HG03457 (cell line): ENCODE measurements around the gene HSPA12B.

Experiments used
- ATAC-seq: cut with Tn5 transposase; IDR thresholded peaks from one replicate; pipeline ENCODE4 v1.9.1; 2021; ENCODE audit warnings: moderate number of reproducible peaks; ENCODE audit not compliant: unreplicated experiment

Gene HSPA12B

DNA sequence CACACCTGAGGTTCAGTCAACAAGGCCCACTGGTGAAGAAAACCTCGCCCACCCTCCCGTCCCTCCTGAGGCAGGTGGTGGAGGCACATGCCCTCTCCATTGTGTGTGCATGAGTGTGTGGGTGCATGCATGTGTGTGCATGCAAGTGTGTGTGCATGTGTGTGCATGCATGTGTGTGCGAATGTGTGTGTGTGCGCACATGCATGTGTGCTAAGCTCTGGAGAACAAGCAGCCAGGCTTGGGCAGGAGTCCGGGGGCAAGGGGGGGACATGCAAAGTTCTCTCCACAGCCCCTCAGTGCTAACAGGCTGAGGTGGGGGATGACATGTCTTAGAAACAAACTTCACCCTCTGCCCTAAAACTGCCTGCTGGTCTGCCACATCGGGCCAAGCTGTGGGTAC is 3.1 kb upstream of the HSPA12B start:
- no peak for ATAC-seq

DNA sequence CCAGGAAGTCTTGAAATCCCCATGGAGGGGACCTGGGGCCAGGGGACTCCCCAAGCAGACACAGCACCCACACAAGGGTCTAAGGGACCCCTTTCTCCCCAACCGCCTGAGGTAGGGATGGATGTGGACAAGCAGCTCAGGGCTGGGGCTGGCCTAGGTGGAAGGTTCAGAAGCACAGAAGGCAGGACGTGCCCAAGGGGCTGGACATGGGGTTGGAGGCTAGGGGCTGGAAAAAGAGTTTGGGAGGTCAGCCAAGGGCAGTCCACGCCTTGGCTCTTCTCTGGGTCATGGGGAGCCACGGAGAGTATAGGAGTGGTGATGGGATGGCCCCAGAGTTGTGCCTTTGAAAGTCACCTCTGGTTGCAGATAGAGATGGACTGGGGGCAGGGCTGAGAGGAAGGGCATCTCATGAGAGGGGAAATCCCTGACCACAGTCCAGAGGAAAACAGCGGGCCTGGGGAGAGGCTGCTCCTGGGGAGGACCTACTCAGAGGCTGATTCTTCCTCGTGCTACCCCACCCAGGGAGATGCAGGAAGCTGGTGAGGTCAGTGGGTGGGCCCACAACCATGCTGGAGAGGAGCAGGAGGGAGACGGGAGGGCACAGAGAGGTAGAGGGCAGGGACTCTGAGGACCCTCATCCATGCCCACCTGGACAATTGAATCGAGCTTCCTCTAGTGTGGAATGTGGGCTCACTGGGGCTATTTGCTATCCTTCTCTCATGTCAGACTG is 2.5 kb upstream of the HSPA12B start:
- ATAC-seq: no peak

DNA sequence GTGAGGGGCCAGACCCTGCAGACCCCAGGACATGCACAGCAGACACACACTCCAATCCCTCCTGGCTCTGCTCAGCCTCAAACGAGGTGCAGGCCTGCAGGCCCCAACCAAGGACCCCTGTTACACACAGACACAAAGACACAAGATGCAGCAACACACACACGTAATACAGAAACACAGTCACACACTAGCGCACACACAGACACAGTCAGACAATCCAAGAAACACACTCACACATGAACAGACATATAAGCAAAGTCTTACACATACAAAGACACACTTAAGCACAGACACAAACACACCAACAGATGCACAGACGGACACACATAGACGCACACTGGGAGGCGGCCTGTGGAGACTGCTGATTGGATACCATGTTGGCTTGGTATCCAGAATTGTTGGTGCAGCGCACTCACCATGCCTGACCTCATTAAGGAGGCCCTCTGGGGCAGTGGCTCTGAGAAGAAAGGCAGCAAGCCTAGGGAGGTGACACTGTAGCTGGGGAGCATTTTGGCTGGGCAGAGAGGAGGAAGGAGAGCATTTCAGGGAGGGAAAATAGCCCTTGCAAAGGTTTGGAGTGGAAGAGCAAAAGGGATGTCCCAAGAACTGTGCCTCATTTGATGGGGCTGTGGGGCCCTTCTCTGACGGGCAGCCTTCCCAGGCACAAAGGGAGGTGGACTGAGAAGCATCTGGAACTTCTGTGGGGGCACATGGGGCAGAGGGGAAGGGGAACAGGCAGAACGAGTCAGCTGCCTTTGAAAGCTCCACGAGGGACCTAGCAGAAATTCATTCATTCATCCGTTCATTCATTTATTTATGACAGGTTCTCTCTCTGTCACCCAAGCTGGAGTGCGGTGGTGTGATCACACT is 1.4 kb upstream of the HSPA12B start:
- no peak for ATAC-seq

DNA sequence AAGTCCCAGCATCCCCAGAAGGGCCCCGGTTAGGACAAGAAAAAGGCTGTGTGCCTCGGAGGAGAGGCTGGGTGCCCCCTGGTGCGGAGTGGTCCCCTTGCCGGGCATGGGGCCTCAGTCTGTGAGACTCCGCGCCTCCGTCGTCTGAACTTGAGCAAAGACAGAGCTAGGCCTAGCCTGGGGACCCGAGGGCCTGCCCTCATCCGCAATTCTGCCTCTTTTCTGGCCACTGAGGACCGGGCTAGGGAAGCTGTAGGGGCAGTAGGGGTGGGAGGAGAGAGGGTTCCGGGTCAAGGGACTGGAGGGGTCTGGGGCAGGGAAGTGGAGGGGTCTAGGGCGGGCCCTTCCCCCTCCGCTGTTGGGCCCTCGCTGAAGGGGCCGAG is 550 bp upstream of the HSPA12B start:
- no peak for ATAC-seq

DNA sequence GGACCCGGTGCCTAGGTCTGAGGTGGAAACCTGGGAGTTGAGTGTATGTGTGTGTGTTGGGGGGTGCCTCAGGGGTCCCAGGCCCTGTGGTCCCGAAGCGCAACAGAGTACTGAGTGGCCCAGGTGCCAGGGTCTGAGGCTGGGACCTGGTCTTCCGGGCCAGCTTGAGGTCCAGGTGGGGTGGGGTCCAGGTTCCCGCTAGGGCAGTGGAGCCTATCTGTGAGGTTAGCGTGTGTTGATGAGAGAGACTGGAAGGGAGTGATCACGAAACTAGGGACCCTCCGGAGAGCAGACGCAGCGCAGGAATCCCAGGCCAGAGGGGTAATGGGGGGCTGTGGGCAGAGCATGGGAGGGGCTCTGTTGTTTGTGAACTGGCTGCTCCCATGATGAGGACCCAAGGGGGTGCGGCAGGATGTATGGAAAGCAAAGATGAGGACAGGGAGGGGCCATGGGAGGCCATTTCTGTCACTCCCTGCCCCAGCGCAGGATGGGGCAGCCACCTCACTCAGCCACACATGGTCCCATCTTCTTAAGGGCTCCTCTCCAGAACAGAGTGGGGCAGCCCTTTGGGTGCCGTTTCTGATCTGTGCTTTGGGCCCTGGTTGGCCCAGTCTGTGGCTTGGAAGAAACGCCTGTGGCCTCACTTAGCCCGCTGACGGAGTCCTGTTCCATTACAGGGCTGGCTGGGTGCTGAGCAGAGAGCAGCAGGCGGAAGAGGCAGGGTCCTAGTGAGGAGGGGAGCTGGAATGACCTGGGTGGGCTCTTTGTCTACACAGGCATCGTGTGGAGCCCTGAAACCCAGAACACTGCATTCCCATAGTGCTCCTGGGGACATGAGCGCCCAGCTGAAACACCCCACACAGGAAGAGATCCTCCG is 872 bp downstream of the HSPA12B start:
- no peak for ATAC-seq

DNA sequence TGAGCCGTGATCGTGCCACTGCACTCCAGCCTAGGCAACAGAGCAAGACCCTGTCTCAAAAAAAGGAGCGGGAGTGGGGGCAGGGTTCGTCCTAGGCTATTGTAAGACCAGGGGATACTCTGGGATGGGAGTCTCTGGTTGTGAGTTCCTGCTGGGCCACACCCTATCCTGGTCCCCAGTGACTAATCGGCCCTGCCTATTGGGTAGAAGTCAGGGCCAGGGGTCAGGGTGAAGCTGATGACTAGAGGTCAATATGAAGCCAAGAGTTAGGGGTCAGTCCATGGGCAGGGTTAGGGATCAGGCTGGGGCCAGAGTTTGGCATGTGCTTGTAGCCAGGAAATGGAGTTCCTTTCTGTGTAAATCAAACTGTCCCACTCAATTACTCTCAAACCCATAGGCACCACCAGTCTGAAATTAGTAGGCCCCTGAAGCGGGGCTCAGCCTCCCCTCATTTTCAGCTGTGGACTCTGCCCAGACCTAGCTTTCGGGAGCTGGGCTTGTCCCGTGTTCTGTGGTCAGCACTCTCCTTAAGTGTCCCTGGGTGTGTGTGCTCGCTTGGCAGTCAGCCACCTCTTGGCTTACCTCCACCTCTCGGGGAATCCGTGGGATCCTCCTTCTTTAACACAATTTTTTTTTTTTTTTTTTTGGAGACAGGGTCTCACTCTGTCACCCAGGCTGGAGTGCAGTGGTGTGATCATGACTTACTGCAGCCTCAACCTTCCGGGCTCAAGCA is 1.8 kb downstream of the HSPA12B start:
- no peak for ATAC-seq

DNA sequence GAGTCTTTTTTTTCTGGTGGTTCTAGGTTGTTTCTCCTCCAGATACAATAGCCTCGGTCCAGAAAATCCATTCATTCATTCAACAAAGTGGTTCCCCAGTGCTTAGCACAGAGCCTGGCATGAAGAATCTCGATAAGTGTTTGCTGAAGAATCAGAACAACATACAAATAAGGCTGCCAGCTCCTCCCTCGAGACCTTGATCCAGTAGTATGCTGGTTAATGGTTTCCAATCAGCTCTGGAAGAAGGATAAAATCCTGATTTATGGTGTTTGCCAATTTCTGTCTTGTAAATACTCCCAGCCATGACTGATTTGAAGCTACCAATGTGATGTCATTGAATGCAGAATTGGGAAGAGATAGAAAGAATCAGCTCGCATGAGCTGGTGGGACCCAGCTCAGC is 3.3 kb downstream of the HSPA12B start:
- no peak for ATAC-seq

DNA sequence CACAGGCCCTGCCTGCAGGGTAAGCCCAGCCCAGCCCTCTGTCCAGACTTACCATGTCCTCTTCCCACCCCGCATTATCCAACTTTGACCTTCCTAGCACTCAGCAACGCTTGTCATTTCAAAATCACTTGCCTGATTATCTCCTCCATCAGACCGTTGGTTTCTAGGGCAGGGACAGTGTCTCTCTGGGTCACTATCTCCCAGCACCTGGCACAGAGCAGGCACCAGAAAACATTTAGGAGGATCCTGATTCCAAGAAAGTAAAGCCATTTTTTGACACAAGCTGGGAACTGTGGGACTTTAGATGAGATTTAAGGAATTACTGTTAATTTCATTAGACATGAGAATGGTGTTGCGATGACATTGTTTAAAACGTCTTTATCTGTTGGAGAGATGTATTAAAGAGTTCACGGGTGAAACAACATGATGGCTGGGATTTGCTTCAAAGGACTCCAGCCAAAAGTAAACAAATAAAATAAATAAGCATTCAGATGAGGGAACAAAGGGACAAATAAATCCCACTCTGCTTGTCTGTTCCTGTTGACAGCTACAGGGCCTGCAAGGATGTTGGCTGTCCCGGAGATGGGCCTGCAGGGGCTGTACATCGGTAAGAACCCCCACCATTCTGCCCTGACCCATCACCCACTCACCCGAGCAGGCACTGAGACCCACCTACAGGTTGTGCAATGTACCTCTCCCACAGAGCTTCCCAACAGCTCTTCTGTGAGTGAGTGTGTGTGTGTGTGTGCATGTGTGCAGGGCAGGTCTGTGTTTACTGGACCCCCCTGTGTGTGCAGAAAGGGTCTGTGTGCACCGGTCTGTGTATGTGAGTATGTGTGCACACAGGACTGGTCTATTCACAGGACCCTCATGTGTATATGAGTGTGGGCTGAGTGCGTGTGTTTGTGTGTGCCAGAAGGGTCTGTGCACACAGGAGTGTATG is 5.9 kb downstream of the HSPA12B start:
- no peak for ATAC-seq

DNA sequence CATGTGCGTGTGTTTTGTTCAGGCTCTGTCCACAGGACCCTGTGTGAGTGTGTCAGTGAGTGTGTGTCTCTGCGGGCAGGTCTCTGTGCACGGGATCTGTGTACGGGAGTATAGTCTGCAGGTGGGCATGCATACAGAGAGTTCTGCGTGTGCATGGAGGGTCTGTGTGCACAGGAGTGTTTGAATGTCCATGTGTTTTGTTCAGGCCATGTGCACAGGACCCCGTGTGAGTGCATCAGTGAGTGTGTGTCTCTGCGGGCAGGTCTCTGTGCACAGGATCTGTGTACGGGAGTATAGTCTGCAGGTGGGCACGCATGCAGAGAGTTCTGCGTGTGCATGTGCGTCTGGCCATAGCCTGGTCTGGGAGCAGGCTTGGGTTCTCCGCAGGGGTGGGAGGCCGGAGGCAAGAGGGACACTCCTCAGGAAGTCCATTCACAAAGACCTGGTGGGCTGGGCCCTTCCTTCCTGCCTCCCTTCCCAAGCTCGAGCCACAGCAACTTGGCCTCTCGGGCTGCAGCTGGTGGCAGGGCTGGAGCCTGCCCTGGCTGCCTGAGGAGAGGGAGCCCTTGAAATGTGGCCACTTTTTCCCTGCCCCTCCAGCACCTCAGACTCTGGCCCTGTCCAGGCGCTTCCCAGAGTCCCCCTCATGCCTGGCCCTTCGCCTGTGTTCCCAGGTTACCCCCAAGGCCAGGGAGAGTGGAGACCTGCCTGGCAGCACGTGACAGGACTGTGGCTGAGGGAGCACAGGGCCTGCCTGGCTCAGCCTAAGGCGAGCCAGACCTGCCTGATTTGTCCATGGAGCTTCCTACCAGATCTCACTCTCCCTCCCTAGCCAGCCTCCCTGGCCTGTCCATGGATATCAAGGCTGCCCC is 6.8 kb downstream of the HSPA12B start:
- ATAC-seq: no peak

DNA sequence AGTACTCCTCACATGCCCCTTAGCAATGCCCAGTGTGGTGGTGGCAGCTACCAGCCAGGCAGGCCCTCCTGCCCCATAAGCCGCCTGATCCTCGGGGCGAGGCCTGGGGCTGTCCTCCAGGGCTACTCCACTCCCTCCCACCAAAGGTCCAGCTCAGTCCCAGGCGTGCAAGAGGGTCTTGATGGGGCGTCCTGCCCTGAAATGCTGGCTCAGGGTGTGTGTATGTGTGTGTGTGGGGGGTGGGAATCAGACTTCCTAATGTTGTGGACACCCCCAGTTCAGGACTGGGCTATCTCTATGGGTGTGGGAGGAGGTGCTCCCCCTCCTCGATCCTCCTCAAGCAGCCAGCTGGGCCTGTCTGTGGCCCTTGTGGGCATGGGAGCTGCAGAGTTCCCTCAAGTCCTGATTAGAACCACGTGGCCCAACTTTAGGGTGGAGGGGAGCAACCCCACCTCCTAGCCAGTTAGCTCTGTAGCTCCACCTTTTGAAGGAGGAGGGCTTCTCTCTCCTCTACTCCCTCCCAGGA is 7.5 kb downstream of the HSPA12B start:
- ATAC-seq: no peak

DNA sequence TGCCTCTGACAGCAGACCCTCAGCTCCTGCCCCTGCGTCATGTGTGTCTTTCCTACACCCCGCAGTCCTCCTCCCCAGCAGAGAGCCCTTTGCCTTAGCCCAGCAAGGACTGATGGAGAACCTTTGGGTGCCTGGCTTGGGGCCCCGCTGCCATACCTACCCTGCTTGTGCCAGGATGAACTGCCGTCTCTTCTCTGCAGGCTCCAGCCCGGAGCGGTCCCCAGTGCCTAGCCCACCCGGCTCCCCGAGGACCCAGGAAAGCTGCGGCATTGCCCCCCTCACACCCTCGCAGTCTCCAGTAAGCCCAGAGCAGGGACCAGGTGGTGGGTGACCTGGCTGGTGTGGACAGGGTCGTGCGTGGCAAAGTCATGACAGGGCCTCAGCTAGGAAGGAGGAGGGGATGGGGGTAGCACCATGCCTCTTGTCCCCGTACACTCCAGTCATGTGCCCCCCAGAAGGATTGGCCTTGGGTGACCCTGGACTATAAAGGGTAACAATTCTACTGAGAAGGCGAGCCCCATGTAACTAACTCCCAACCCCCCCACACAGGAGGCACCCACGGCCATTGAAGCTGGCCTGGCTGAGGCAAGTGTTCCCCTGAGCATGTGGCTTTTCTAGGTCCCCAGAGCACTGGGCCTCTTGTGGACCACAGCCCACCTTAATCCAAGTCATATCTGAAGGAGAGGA is 8.3 kb downstream of the HSPA12B start:
- no peak for ATAC-seq

DNA sequence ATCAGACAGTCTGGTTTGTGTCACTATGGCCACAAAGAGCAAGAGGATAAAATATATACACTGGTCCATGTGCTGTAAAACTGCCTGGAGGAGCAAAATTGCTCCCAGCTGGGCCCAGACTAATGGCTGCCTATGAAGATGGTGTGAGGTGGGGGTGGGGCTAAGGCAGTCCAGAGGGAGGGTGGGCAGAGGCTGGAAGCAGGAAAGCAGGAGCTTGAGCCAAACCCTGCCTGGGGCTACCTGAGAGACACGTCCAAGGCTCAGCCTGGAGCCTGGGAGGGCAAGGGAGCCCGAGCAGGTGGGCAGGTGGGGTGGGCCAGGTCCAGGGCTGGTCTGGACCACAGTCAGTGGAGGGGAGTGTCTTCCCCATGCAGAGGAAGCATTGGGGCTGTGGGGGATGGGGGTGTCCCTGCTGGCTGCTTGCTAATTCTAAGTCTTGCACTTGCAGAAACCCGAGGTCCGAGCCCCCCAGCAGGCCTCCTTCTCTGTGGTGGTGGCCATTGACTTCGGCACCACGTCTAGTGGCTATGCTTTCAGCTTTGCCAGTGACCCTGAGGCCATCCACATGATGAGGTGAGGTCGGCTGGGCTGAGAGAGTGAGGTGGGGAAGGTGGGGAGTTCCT is 9.5 kb downstream of the HSPA12B start:
- ATAC-seq: no peak

DNA sequence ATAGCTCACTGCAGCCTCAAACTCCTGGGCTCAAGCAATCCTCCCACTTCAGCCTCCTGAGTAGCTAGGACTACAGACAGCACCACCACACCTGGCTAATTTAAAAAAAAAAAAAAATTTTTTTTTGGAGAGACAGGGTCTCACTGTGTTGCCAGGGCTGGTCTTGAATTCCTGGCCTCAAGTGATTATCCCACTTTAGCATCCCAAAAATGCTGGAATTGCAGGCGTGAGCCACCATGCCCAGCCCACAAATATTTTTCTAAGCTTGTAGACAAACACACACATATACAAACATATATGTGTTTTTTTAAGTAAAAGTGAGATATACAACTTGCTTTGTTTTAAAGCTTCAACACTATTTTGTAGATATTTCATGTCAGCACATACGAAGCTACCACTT is 10.8 kb downstream of the HSPA12B start:
- no peak for ATAC-seq

DNA sequence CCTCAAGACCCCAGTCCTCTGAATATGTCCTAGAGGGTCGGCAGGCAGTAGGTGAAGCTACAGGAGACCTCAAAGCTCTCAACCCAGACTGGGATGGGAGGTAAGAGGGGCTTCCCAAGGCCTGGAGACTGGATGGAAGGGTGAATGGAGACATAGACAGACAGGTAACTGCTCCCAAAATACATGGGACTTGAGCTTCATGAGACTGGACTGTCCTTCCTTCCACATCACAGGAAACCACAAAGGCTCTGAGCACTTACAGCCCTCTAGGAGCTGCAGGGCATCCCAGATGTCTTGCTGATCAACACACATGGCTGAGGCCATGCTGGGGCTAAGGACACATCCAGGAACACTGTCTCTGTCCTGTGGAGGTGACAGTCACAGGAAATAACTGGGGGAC is 11.6 kb downstream of the HSPA12B start:
- ATAC-seq: no peak

DNA sequence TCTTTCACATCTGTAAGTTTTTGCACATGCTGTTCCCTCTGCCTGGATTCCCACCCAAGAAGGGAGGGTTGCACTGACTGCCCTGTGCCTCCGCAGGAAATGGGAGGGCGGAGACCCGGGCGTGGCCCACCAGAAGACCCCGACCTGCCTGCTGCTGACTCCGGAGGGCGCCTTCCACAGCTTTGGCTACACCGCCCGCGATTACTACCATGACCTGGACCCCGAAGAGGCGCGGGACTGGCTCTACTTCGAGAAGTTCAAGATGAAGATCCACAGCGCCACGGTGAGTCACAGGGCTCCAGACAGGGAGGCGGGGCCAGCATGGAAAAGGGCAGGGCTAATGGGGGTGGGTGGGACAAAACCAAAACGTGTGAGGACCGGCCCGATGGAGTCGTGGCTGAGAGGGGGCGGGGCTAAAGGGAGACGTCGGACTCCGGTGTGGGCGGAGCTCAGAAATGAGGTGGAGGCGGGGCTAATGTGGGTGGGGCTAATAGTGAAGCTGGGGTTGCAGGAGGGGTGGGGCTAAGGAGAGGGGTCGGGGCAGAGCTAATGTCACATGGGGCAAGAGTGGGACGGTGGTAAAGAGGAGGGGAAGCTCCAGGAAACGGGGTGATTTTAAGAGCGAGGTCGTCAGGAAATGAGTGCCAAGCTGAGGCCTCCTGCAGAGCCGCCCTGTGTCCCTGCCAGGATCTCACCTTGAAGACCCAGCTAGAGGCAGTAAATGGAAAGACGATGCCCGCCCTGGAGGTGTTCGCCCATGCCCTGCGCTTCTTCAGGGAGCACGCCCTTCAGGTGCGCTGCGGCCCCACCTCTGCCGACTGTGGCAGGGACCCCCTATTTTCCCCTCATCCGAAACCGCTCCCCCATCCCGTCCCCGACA is 12.6 kb downstream of the HSPA12B start:
- ATAC-seq: no peak

DNA sequence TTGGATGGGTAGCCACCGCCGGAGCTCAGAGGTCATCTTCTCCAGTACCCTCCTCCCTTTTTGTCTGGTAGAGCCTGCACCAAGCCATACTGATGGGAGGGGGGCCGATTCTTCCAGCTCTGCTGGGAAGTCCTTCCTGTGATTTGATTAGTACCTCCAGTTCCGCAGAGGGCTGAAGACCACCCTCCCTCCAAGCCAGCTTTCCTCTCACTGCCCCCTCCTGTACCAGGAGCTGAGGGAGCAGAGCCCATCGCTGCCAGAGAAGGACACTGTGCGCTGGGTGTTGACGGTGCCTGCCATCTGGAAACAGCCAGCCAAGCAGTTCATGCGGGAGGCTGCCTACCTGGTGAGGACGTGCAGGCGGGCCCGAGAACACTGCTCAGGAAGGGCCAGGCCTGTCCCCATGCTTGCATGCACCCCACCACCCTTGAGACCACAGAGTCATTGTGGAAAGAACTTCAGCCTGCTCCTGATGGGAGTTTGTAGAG is 13.2 kb downstream of the HSPA12B start:
- ATAC-seq: no peak
